ENCODE data around the gene BRF1.
A peak's percentile ranks its signal among the peaks of the same experiment; 100 is the strongest.

Gene BRF1

GRCh38 chr14:105168496-105168978, 132.3 kb downstream of the BRF1 start, which contains the start of gene JAG2:
Gene JAG2 (minus strand): TSS chr14:105168776. CDS start chr14:105168420, 356 bp downstream.
- DNase-seq, result peak; percentile 61

DNA sequence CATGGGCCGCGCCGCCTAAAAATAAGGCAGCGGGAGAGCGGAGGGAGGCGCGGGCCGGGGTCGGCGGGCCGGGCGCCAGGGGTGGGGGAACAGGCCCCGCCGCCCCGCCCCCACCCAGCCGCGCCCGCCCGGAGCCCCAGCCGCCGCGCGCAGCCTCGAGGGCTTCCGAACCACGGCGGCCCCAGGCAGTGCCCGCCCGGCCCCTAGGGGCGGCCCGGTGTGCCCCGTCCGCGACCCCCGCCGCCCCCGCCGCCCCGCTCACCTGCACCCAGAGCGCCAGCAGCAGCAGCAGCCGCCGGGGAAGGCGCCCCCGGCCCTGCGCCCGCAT, 132.7 kb downstream of the BRF1 start:
- no peak for DNase-seq

GRCh38 chr14:105167303-105168092, 133.3 kb downstream of the BRF1 start:
- DNase-seq, result no peak

DNA sequence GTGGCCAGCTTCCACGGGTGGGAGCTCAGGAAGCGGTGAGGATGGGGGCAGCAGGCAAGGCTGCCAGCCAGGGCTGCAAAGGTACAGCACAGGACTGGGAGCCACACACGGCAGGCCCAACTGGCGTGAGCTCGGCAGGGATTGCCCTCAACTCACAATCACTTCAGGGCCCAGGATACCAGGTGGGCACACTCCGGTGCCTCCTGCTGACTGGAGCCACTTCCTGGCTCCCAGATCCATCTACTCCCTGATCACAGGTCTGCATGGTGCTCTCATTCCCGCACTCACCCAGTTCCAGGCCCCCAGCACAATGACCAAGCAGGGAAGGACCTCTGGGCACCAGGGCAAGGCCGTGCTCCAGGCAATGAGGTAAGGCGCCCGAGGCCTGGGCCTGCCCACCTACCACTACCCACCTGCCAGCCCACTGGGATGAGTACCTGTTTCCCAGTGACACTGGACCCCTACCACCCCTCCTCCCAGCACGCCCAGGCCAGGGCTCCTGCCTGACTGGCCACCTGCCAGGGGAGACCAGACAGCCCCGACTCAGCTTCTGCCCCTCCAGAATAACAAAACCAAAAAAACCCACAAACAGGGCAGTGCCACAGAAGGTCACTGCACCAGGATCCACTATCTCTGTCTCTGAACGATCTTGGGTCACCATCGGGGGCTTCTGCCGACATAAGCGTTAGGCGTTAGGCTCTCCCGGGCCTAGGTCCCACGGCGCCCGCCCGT, 134.1 kb downstream of the BRF1 start:
- DNase-seq, result no peak

GRCh38 chr14:105165761-105166485, 134.9 kb downstream of the BRF1 start:
- DNase-seq, result no peak

DNA sequence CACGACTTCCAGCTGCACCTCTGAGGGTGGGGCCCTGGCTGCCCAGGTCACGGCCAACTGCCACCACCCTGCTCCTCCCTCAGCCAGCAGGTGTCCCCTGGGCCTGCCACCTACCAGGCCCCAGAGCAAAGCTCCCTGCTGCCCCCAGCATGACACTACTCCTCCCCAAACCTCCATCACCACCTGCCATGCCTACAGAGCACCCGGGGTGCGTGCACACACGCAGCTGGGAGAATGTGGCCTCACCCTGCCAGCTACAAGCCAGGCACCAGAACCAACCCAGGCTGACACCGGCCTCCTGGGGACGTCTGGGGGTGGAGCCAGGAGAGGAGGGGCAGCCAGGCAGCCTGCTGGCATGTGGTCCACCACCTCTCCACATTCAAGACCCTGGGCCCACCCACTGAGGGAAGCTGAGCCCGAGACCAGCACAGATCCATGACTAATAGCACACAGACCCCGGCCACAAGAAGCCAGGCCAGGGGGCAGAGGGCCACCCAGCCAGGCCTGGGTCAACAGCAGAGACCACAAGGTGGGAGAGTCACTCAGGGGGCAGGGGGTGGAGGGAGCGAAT, 135.6 kb downstream of the BRF1 start:
- DNase-seq, result no peak

GRCh38 chr14:105163040-105163742, 137.6 kb downstream of the BRF1 start:
- no peak for DNase-seq

GRCh38 chr14:105162669-105162979, 138.2 kb downstream of the BRF1 start:
- no peak for DNase-seq

- no peak for DNase-seq
Measured at GRCh38 chr14:105161964-105162668, 138.7 kb downstream of the BRF1 start.

DNA sequence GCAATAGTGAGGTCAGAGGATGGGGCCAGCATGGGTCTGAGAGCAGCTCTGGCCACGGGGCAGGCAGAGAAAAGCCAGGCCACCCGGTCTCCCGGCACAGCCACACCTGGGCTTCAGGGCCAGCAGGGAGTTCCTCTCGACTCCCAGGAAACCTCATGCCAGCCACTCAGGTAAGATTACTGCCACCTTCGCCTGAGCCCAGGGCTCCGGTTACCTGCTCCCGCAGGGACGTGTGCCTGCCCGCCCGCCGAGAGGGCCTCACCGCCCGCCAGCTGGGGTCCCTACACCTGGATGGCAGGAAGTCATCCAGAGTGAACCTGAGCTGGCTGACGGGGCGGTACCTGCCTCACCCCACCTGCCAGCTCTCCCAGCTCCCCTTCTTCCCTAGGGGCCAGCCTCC, 139.5 kb downstream of the BRF1 start:
- no peak for DNase-seq

GRCh38 chr14:105160776-105161175, 140.0 kb downstream of the BRF1 start:
- DNase-seq, result no peak

GRCh38 chr14:105159344-105159743, 141.5 kb downstream of the BRF1 start:
- DNase-seq, result no peak

Data from hematopoietic multipotent progenitor cell treated with erythropoietin and hydrocortisone succinate and interleukin-3 and kit ligand, for 6 days (in vitro differentiated cells).